ENCODE results near the gene STK4. TPM values are rescaled to one million over a fixed set of nuclear protein-coding genes. Genes with fewer than 3 reads are reported as not detected.
A peak's percentile ranks its signal among the peaks of the same experiment; 100 is the strongest.

STK4 gene
- total RNA-seq, 1 donor from 2014 or later = 25.8 TPM

- H3K27ac ChIP-seq = no peak overlapping the region
- H3K27me3 ChIP-seq = no peaks in the 10 kb centered on the region
- DNase-seq (ENCODE audit: extremely low spot score in 2 of 2) = peak in 1 of 2 donors; percentile 70
- no peaks in the 10 kb centered on the region for H3K9me3 ChIP-seq
- no peaks in the 10 kb centered on the region for H3K36me3 ChIP-seq
- no peak overlapping the region for H3K4me3 ChIP-seq
- peaks cover 7% of the 10 kb centered on the region for H3K4me1 ChIP-seq
- no peak for TF ChIP-seq POLR2A (IDR thresholded peaks at IDR 0.05)
- no peak for TF ChIP-seq CTCF (IDR thresholded peaks at IDR 0.05)
- TF ChIP-seq POLR2AphosphoS5 (IDR thresholded peaks at IDR 0.05; ENCODE audit: insufficient read depth in 1 of 2, low read depth in 1 of 2) = no peak
- intact Hi-C loops (cut with DNase I) = no loop called here
These were observed 149.1 kb downstream of the STK4 start for GRCh38 chr20:45115386-45115774.

- H3K9me3 ChIP-seq = no peaks in the 10 kb centered on the region
- no peak overlapping the region for H3K4me3 ChIP-seq
- no peaks in the 10 kb centered on the region for H3K27me3 ChIP-seq
- no peaks in the 10 kb centered on the region for H3K36me3 ChIP-seq
- intact Hi-C loops (cut with DNase I) = no loop called here
- no peak for TF ChIP-seq CTCF (IDR thresholded peaks at IDR 0.05)
- TF ChIP-seq POLR2A (IDR thresholded peaks at IDR 0.05) = no peak
- TF ChIP-seq POLR2AphosphoS5 (IDR thresholded peaks at IDR 0.05; ENCODE audit: insufficient read depth in 1 of 2, low read depth in 1 of 2) = no peak
- no peak overlapping the region for H3K27ac ChIP-seq
- H3K4me1 ChIP-seq = peaks cover 7% of the 10 kb centered on the region
- DNase-seq (ENCODE audit: extremely low spot score in 2 of 2) = no peak
These were observed 149.5 kb downstream of the STK4 start for GRCh38 chr20:45115829-45116228.

GRCh38 chr20:45117581-45117980 lies 151.3 kb downstream of the STK4 start:
- Histone ChIP-seq H3K27ac (no peak overlapping the region), H3K4me3 (no peak overlapping the region), H3K36me3 (no peaks in the 10 kb centered on the region), H3K4me1 (peaks cover 7% of the 10 kb centered on the region), H3K9me3 (no peaks in the 10 kb centered on the region), H3K27me3 (no peaks in the 10 kb centered on the region)
- intact Hi-C loops (cut with DNase I) = no loop called here
- DNase-seq (ENCODE audit: extremely low spot score in 2 of 2) = peak in 1 of 2 donors; percentile 37
- TF ChIP-seq CTCF (IDR thresholded peaks at IDR 0.05) = no peak
- TF ChIP-seq POLR2AphosphoS5 (IDR thresholded peaks at IDR 0.05; ENCODE audit: insufficient read depth in 1 of 2, low read depth in 1 of 2) = no peak
- TF ChIP-seq POLR2A (IDR thresholded peaks at IDR 0.05) = no peak

- Histone ChIP-seq H3K36me3 (no peaks in the 10 kb centered on the region), H3K27ac (no peak overlapping the region), H3K4me1 (peaks cover 7% of the 10 kb centered on the region), H3K9me3 (no peaks in the 10 kb centered on the region), H3K4me3 (no peak overlapping the region), H3K27me3 (no peaks in the 10 kb centered on the region)
- intact Hi-C loops (cut with DNase I) = no loop called here
- TF ChIP-seq POLR2AphosphoS5 (IDR thresholded peaks at IDR 0.05; ENCODE audit: insufficient read depth in 1 of 2, low read depth in 1 of 2) (no peak), POLR2A (IDR thresholded peaks at IDR 0.05) (no peak), CTCF (IDR thresholded peaks at IDR 0.05) (no peak)
- no peak for DNase-seq (ENCODE audit: extremely low spot score in 2 of 2)
These were observed 151.7 kb downstream of the STK4 start for GRCh38 chr20:45118028-45118427.

GRCh38 chr20:45119556-45120266 lies 153.4 kb downstream of the STK4 start:
- Histone ChIP-seq H3K27ac (no peak overlapping the region), H3K9me3 (no peaks in the 10 kb centered on the region), H3K4me3 (no peak overlapping the region), H3K27me3 (no peaks in the 10 kb centered on the region), H3K36me3 (no peaks in the 10 kb centered on the region), H3K4me1 (peaks cover 7% of the 10 kb centered on the region)
- TF ChIP-seq POLR2AphosphoS5 (IDR thresholded peaks at IDR 0.05; ENCODE audit: insufficient read depth in 1 of 2, low read depth in 1 of 2) = no peak
- no peak for TF ChIP-seq POLR2A (IDR thresholded peaks at IDR 0.05)
- TF ChIP-seq CTCF (IDR thresholded peaks at IDR 0.05) = no peak
- peak in 1 of 2 donors; percentile 19 for DNase-seq (ENCODE audit: extremely low spot score in 2 of 2)
- intact Hi-C loops (cut with DNase I) = no loop called here

Measured in vagina (tissue), 2 donors.